Caki2 (cell line): ENCODE results near the gene NFIA. TPM values are rescaled to one million over a fixed set of nuclear protein-coding genes. Genes with fewer than 3 reads are reported as not detected.

ENCODE experiments used
- DNase-seq: peaks from one replicate; pipeline ENCODE4 v3.0.0-alpha.2; 2015; ENCODE audit warnings: low read depth
- in situ Hi-C: cut with HindIII; loops from 2 replicates; pipeline ENCODE4 v1.10.0; 2016; ENCODE audit warnings: low sequenced_read_pairs, low pct_unique_long_range_greater_than_20kb, mixed read lengths
- total RNA-seq: library from RNA; depleted of rRNA; stranded (reverse); fragments of >200 nt; shearing (Covaris generic); gene quantifications from 2 replicates; pipeline ENCODE4 v1.2.3, GENCODE V29; 2014; ENCODE audit warnings: low replicate concordance

NFIA gene
- total RNA-seq, 1 experiment from 2014 or later = 8.7 TPM

- DNase-seq = no peak
- in situ Hi-C loops = no loop called here
Measured at GRCh38 chr1:61474963-61475362, 392.6 kb downstream of the NFIA start.

- no peak for DNase-seq
- in situ Hi-C loops = no loop called here
Measured at GRCh38 chr1:61477301-61477700, 394.9 kb downstream of the NFIA start.

GRCh38 chr1:61480273-61480935 is 398.0 kb downstream of the NFIA start:
- in situ Hi-C loops = no loop called here
- no peak for DNase-seq

GRCh38 chr1:61481315-61481715 is 399.0 kb downstream of the NFIA start:
- peak; percentile 21 for DNase-seq

GRCh38 chr1:61482170-61482734 is 399.9 kb downstream of the NFIA start:
- DNase-seq = peak; percentile 5
- in situ Hi-C loops = no loop called here

More at GRCh38 chr1:61481315-61481715, 399.0 kb downstream of the NFIA start:
- in situ Hi-C loops = no loop called here

GRCh38 chr1:61486783-61487536 is 404.6 kb downstream of the NFIA start:
- peak; percentile 31 for DNase-seq
- in situ Hi-C loops = no loop called here

GRCh38 chr1:61487801-61488200 is 405.4 kb downstream of the NFIA start:
- in situ Hi-C loops = no loop called here
- DNase-seq = no peak

- no peak for DNase-seq
- in situ Hi-C loops = no loop called here
Measured at GRCh38 chr1:61490924-61491323, 408.6 kb downstream of the NFIA start.

- DNase-seq = no peak
- in situ Hi-C loops = no loop called here
Measured at GRCh38 chr1:61491497-61491896, 409.1 kb downstream of the NFIA start.

- in situ Hi-C loops = no loop called here
- DNase-seq = no peak
Measured at GRCh38 chr1:61494000-61494399, 411.6 kb downstream of the NFIA start.

GRCh38 chr1:61496501-61496900 is 414.1 kb downstream of the NFIA start:
- no peak for DNase-seq
- in situ Hi-C loops = no loop called here

- no peak for DNase-seq
- in situ Hi-C loops = no loop called here
Measured at GRCh38 chr1:61497013-61497412, 414.7 kb downstream of the NFIA start.

GRCh38 chr1:61498342-61498741 is 416.0 kb downstream of the NFIA start:
- in situ Hi-C loops = no loop called here
- no peak for DNase-seq

- DNase-seq = peak; percentile 4
- in situ Hi-C loops = no loop called here
Measured at GRCh38 chr1:61501971-61502916, 419.9 kb downstream of the NFIA start.

GRCh38 chr1:61504305-61504704 is 421.9 kb downstream of the NFIA start:
- no peak for DNase-seq
- in situ Hi-C loops = no loop called here

- in situ Hi-C loops = no loop called here
- DNase-seq = no peak
Measured at GRCh38 chr1:61504852-61505390, 422.6 kb downstream of the NFIA start.

GRCh38 chr1:61506236-61506635 is 423.9 kb downstream of the NFIA start:
- DNase-seq = no peak
- in situ Hi-C loops = no loop called here

GRCh38 chr1:61506944-61507500 is 424.7 kb downstream of the NFIA start:
- DNase-seq = no peak

More at GRCh38 chr1:61506944-61507500, 424.7 kb downstream of the NFIA start:
- in situ Hi-C loops = no loop called here
